GM23338 (cell line): ENCODE data around the gene GYS2. TPM values are rescaled to one million over a fixed set of nuclear protein-coding genes. Genes with fewer than 3 reads are reported as not detected.

Experiments
- ATAC-seq: fragments of 200-7000 bp; cut with Tn5 transposase; 3 replicates; pipeline ENCODE4 v1.9.1; 2020
- DNase-seq: peaks from one replicate; pipeline ENCODE4 v3.0.0-alpha.2; 2015; ENCODE audit warnings: low spot score
- H2AFZ ChIP-seq: fragments of 200-600 bp; sonication (generic); 2 replicates; pipeline ENCODE4 v1.8.0; 2016; ENCODE audit warnings: antibody characterized with exemption, mild to moderate bottlenecking, moderate library complexity
- H3F3A ChIP-seq: fragments of 200-600 bp; sonication (generic); replicated peaks from 2 replicates; pipeline ENCODE4 v1.8.0; 2017; ENCODE audit warnings: antibody characterized with exemption, mixed run types, low read depth
- H3K27ac ChIP-seq: fragments of 200-600 bp; sonication (generic); 2 replicates; pipeline ENCODE4 v1.6.1; 2016; ENCODE audit warnings: low read depth
- H3K27me3 ChIP-seq: fragments of 200-600 bp; sonication (generic); 2 replicates; pipeline ENCODE4 v1.8.0; 2016; ENCODE audit warnings: mild to moderate bottlenecking, mixed run types, moderate library complexity; ENCODE audit not compliant: insufficient read depth
- H3K36me3 ChIP-seq: fragments of 200-600 bp; sonication (generic); 2 replicates; pipeline ENCODE4 v1.8.0; 2016; ENCODE audit warnings: mild to moderate bottlenecking; ENCODE audit not compliant: insufficient read depth
- H3K4me1 ChIP-seq: fragments of 200-600 bp; sonication (generic); 2 replicates; pipeline ENCODE4 v1.8.0; 2016; ENCODE audit warnings: mild to moderate bottlenecking, moderate library complexity; ENCODE audit not compliant: insufficient read depth
- H3K4me2 ChIP-seq: fragments of 200-600 bp; sonication (generic); 2 replicates; pipeline ENCODE4 v1.7.1; 2017; ENCODE audit warnings: mixed run types
- H3K4me3 ChIP-seq: fragments of 200-600 bp; sonication (generic); 2 replicates; pipeline ENCODE4 v1.6.1; 2016; ENCODE audit warnings: mixed run types
- H3K79me2 ChIP-seq: fragments of 200-600 bp; sonication (generic); replicated peaks from 2 replicates; pipeline ENCODE4 v1.8.0; 2017; ENCODE audit warnings: mild to moderate bottlenecking; ENCODE audit not compliant: insufficient read depth
- H3K9me2 ChIP-seq: fragments of 200-600 bp; sonication (generic); 2 replicates; pipeline ENCODE4 v1.8.0; 2017; ENCODE audit not compliant: insufficient read depth
- H4K20me1 ChIP-seq: fragments of 200-600 bp; sonication (generic); replicated peaks from 2 replicates; pipeline ENCODE4 v1.8.0; 2017; ENCODE audit warnings: mild to moderate bottlenecking; ENCODE audit not compliant: insufficient read depth
- H3K27ac Mint-ChIP-seq: 2 replicates; pipeline ENCODE4 v1.8.0; 2020; ENCODE audit warnings: inconsistent platforms, mild to moderate bottlenecking, moderate library complexity, mixed read lengths
- H3K27me3 Mint-ChIP-seq: 3 replicates; pipeline ENCODE4 v1.8.0; 2022; ENCODE audit warnings: low read depth, mild to moderate bottlenecking, moderate library complexity, mixed read lengths, inconsistent platforms; ENCODE audit not compliant: insufficient read depth, poor library complexity
- H3K36me3 Mint-ChIP-seq: 3 replicates; pipeline ENCODE4 v1.8.0; 2021; ENCODE audit warnings: low read depth, mild to moderate bottlenecking, inconsistent platforms, moderate library complexity, mixed read lengths
- H3K4me1 Mint-ChIP-seq: 3 replicates; pipeline ENCODE4 v1.8.0; 2020; ENCODE audit warnings: mild to moderate bottlenecking, inconsistent platforms, mixed read lengths
- H3K4me3 Mint-ChIP-seq: 3 replicates; pipeline ENCODE4 v1.8.0; 2021; ENCODE audit warnings: moderate library complexity, mild to moderate bottlenecking, inconsistent platforms, mixed read lengths
- H3K9me3 Mint-ChIP-seq: 3 replicates; pipeline ENCODE4 v1.8.0; 2020; ENCODE audit warnings: moderate library complexity, mild to moderate bottlenecking, inconsistent platforms, mixed read lengths
- CREB1 ChIP-seq: fragments of 250-450 bp; sonication (Bioruptor Pico); IDR thresholded peaks from 2 replicates; pipeline ENCODE4 v1.5.0; 2020; ENCODE audit warnings: low read depth, mild to moderate bottlenecking, moderate library complexity
- EZH2 ChIP-seq: fragments of 200-600 bp; sonication (generic); IDR thresholded peaks from one replicate; pipeline ENCODE4 v1.8.0; 2017; ENCODE audit warnings: antibody characterized with exemption, mild to moderate bottlenecking, low read depth; ENCODE audit not compliant: unreplicated experiment
- EZH2phosphoT487 ChIP-seq: fragments of 200-600 bp; sonication (generic); IDR thresholded peaks from one replicate; pipeline ENCODE4 v1.8.1; 2018; ENCODE audit warnings: antibody characterized with exemption; ENCODE audit not compliant: unreplicated experiment
- NANOG ChIP-seq: IDR thresholded peaks from 2 replicates; pipeline ENCODE4 v1.6.1; 2016; ENCODE audit warnings: antibody characterized with exemption, borderline replicate concordance
- POLR2AphosphoS5 ChIP-seq: IDR thresholded peaks from 2 replicates; pipeline ENCODE4 v1.6.1; 2016; ENCODE audit warnings: antibody characterized with exemption, low read depth
- ZNF331 ChIP-seq: fragments of 250-450 bp; sonication (Bioruptor Pico); IDR thresholded peaks from 2 replicates; pipeline ENCODE4 v1.5.0; 2020; ENCODE audit warnings: low read depth, mild to moderate bottlenecking, moderate library complexity
- polyA plus RNA-seq: library from polyadenylated mRNA; unstranded; fragments of >200 nt; fragmentation: Nextera tagmentation; extraction: Ambion mirVana; gene quantifications from 2 replicates; pipeline ENCODE4 v1.2.1, GENCODE V29; 2016
- total RNA-seq: library from RNA; depleted of rRNA; stranded (reverse); fragments of >200 nt; shearing (Covaris generic); gene quantifications from 2 replicates; pipeline ENCODE4 v1.2.3, GENCODE V29; 2014
- TF ChIP-seq, protein P1 (sequence below): IDR thresholded peaks from 2 replicates; pipeline ENCODE4 v1.6.1; 2016; ENCODE audit warnings: antibody characterized with exemption
- TF ChIP-seq, protein P2 (sequence below), 2 experiments: fragments of 200-600 bp in 1 of 2; sonication (generic) in 1 of 2; conservative IDR thresholded peaks; 2 replicates each; pipeline versions ENCODE4 v1.5.1 to v1.6.1; 2016 to 2017; ENCODE audit warnings: antibody characterized with exemption in 2 of 2, low read depth in 2 of 2, mild to moderate bottlenecking in 2 of 2, moderate library complexity in 1 of 2
- TF ChIP-seq, protein P3 (sequence below): IDR thresholded peaks from one replicate; pipeline ENCODE4 v1.6.1; 2018; ENCODE audit warnings: antibody characterized with exemption; ENCODE audit not compliant: unreplicated experiment

Gene GYS2
- total and polyA plus RNA-seq, 2 experiments from 2014 or later, result not detected

DNA sequence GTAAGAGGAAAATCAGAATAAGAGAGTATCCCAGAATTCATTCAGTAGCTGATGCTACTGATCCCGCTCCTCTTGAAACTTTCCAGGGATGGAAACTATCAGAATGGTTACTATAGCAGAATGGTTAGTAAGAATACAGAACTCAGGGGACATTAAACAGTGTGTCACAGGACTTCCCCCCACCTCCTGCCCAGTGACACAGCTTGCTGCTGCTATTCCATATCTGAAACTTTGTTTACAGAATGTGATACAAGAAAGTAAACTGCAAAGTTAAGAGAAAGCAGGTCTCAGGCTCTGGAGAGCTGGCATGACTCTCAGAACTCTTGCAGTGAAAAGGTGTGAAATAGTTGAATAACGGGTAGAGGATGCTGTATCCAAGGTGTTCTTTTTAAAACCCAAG, 75.2 kb downstream of the GYS2 start:
- no peak overlapping the region for H3K27ac Mint-ChIP-seq
- H3K36me3 ChIP-seq, result no peaks in the 10 kb centered on the region

More for the DNA sequence above, 75.2 kb downstream of the GYS2 start:
- ATAC-seq, result no peak
- Histone ChIP-seq H3K9me2 (no peaks in the 10 kb centered on the region), H3K27me3 (peaks cover 62% of the 10 kb centered on the region), H3K4me2 (no peak overlapping the region), H3K4me1 (peaks cover 5% of the 10 kb centered on the region), H3K4me3 (no peak overlapping the region), H3K27ac (no peak overlapping the region), H3K79me2 (no peaks in the 10 kb centered on the region), H2AFZ (no peak overlapping the region), H4K20me1 (no peaks in the 10 kb centered on the region), H3F3A (no peaks in the 10 kb centered on the region)
- Mint-ChIP-seq H3K4me3 (no peak overlapping the region), H3K4me1 (peaks cover 12% of the 10 kb centered on the region; the same call in 2 of the 3 replicates), H3K36me3 (no peaks in the 10 kb centered on the region), H3K27me3 (peaks cover 15% of the 10 kb centered on the region), H3K9me3 (0 out of 3 replicates have a peak, but pooled peaks cover under 1% of the 10 kb centered on the region)
- TF ChIP-seq, protein P1, sequence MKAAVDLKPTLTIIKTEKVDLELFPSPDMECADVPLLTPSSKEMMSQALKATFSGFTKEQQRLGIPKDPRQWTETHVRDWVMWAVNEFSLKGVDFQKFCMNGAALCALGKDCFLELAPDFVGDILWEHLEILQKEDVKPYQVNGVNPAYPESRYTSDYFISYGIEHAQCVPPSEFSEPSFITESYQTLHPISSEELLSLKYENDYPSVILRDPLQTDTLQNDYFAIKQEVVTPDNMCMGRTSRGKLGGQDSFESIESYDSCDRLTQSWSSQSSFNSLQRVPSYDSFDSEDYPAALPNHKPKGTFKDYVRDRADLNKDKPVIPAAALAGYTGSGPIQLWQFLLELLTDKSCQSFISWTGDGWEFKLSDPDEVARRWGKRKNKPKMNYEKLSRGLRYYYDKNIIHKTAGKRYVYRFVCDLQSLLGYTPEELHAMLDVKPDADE, result no peak
- TF ChIP-seq NANOG, result no peak
- no peak for TF ChIP-seq POLR2AphosphoS5
- TF ChIP-seq ZNF331 (CRISPR knock-in tag), result no peak
- TF ChIP-seq CREB1, result no peak
- TF ChIP-seq EZH2, result no peak
- TF ChIP-seq, protein P2, sequence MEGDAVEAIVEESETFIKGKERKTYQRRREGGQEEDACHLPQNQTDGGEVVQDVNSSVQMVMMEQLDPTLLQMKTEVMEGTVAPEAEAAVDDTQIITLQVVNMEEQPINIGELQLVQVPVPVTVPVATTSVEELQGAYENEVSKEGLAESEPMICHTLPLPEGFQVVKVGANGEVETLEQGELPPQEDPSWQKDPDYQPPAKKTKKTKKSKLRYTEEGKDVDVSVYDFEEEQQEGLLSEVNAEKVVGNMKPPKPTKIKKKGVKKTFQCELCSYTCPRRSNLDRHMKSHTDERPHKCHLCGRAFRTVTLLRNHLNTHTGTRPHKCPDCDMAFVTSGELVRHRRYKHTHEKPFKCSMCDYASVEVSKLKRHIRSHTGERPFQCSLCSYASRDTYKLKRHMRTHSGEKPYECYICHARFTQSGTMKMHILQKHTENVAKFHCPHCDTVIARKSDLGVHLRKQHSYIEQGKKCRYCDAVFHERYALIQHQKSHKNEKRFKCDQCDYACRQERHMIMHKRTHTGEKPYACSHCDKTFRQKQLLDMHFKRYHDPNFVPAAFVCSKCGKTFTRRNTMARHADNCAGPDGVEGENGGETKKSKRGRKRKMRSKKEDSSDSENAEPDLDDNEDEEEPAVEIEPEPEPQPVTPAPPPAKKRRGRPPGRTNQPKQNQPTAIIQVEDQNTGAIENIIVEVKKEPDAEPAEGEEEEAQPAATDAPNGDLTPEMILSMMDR (conservative IDR thresholded peaks at IDR 0.05; ENCODE audit: low read depth in 2 of 2), result no peak
- TF ChIP-seq, protein P3, sequence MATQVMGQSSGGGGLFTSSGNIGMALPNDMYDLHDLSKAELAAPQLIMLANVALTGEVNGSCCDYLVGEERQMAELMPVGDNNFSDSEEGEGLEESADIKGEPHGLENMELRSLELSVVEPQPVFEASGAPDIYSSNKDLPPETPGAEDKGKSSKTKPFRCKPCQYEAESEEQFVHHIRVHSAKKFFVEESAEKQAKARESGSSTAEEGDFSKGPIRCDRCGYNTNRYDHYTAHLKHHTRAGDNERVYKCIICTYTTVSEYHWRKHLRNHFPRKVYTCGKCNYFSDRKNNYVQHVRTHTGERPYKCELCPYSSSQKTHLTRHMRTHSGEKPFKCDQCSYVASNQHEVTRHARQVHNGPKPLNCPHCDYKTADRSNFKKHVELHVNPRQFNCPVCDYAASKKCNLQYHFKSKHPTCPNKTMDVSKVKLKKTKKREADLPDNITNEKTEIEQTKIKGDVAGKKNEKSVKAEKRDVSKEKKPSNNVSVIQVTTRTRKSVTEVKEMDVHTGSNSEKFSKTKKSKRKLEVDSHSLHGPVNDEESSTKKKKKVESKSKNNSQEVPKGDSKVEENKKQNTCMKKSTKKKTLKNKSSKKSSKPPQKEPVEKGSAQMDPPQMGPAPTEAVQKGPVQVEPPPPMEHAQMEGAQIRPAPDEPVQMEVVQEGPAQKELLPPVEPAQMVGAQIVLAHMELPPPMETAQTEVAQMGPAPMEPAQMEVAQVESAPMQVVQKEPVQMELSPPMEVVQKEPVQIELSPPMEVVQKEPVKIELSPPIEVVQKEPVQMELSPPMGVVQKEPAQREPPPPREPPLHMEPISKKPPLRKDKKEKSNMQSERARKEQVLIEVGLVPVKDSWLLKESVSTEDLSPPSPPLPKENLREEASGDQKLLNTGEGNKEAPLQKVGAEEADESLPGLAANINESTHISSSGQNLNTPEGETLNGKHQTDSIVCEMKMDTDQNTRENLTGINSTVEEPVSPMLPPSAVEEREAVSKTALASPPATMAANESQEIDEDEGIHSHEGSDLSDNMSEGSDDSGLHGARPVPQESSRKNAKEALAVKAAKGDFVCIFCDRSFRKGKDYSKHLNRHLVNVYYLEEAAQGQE, result no peak
- TF ChIP-seq EZH2phosphoT487, result no peak
- DNase-seq, result no peak
